H1 (cell line): ENCODE measurements around the gene TCEA3. TPM values are rescaled to one million over a fixed set of nuclear protein-coding genes. Genes with fewer than 3 reads are reported as not detected.

Source experiments
- CTCF ChIA-PET: fragments of 300-600 bp; sonication (Branson Sonifier 250); formaldehyde crosslinking; loops from one replicate; lab custom pipeline; 2021; ENCODE audit not compliant: partially characterized antibody; lab: Charles Lee
- POLR2A ChIA-PET: fragments of 300-600 bp; sonication (Branson Sonifier 250); formaldehyde crosslinking; loops from one replicate; lab custom pipeline; 2021; ENCODE audit warnings: inconsistent platforms; ENCODE audit not compliant: partially characterized antibody; lab: Charles Lee
- DNase-seq, 2 experiments: peaks; one replicate each; pipeline versions ENCODE4 v3.0.0 to v3.0.0-alpha.2; 2010 to 2022; ENCODE audit warnings: low spot score in 2 of 2, low read depth in 1 of 2, mixed read lengths in 1 of 2
- FAIRE-seq: peaks from 2 replicates; lab custom pipeline; 2011; peaks lifted over from hg19 to GRCh38; lab: Jason Lieb, UNC
- H2AFZ ChIP-seq: 2 replicates; pipeline ENCODE4 v1.8.1; 2012; ENCODE audit warnings: low read length, inconsistent platforms
- H2AK5ac ChIP-seq: 2 replicates; pipeline ENCODE4 v1.6.1; 2013; ENCODE audit warnings: low read depth, low read length
- H2BK120ac ChIP-seq: replicated peaks from 2 replicates; pipeline ENCODE3; 2013; ENCODE audit warnings: low read depth, low read length, inconsistent platforms
- H2BK12ac ChIP-seq: 2 replicates; pipeline ENCODE4 v1.6.1; 2013; ENCODE audit warnings: low read depth, low read length
- H2BK15ac ChIP-seq: 2 replicates; pipeline ENCODE4 v1.6.1; 2013; ENCODE audit warnings: low read length
- H2BK20ac ChIP-seq: 2 replicates; pipeline ENCODE4 v1.6.1; 2013; ENCODE audit warnings: low read length
- H2BK5ac ChIP-seq: 2 replicates; pipeline ENCODE4 v1.6.1; 2013; ENCODE audit warnings: low read depth, low read length
- H3K14ac ChIP-seq: 2 replicates; pipeline ENCODE4 v1.6.1; 2013; ENCODE audit warnings: inconsistent platforms; ENCODE audit not compliant: insufficient read length
- H3K18ac ChIP-seq: 2 replicates; pipeline ENCODE4 v1.6.1; 2013; ENCODE audit warnings: low read length; ENCODE audit errors: extremely low read depth
- H3K23ac ChIP-seq: 2 replicates; pipeline ENCODE4 v1.6.1; 2013; ENCODE audit warnings: inconsistent platforms; ENCODE audit not compliant: insufficient read length
- H3K23me2 ChIP-seq: 2 replicates; pipeline ENCODE4 v1.6.1; 2013; ENCODE audit warnings: low read depth, low read length
- H3K27ac ChIP-seq: 2 replicates; pipeline ENCODE4 v1.6.1; 2011; ENCODE audit warnings: low read depth, low read length, inconsistent platforms
- H3K27me3 ChIP-seq, 4 experiments: replicated peaks in 1 of 4; 1 replicate in 1 of 4; 2 replicates in 3 of 4; pipeline versions ENCODE4 v1.6.1 to v1.8.1; 2011 to 2013; ENCODE audit warnings: low read length in 3 of 4, mild to moderate bottlenecking in 3 of 4, inconsistent platforms in 2 of 4, mixed read lengths in 2 of 4, moderate library complexity in 1 of 4; ENCODE audit not compliant: control insufficient read depth in 3 of 4, insufficient read depth in 3 of 4; ENCODE audit errors: extremely low read depth in 1 of 4
- H3K36me3 ChIP-seq, 4 experiments: 2 replicates each; pipeline versions ENCODE4 v1.6.1 to v1.8.1; 2011 to 2013; ENCODE audit warnings: mild to moderate bottlenecking in 4 of 4, low read length in 3 of 4, moderate library complexity in 2 of 4, control low read depth in 1 of 4, inconsistent platforms in 1 of 4; ENCODE audit not compliant: insufficient read depth in 4 of 4, control insufficient read depth in 2 of 4
- H3K4ac ChIP-seq: replicated peaks from 2 replicates; pipeline ENCODE3; 2013; ENCODE audit warnings: low read length, low read depth, mixed read lengths, inconsistent platforms; ENCODE audit not compliant: insufficient read length
- H3K4me1 ChIP-seq, 4 experiments: replicated peaks in 1 of 4; 1 replicate in 1 of 4; 2 replicates in 3 of 4; pipeline versions ENCODE4 v1.6.1 to v1.8.1; 2011 to 2013; ENCODE audit warnings: low read length in 3 of 4, inconsistent platforms in 2 of 4, mixed read lengths in 1 of 4; ENCODE audit not compliant: insufficient read depth in 4 of 4, control insufficient read depth in 3 of 4
- H3K4me2 ChIP-seq, 2 experiments: 2 replicates each; pipeline versions ENCODE4 v1.6.1 to v1.8.1; 2011 to 2013; ENCODE audit warnings: low read depth in 2 of 2, low read length in 2 of 2, control low read depth in 1 of 2, inconsistent platforms in 1 of 2, mild to moderate bottlenecking in 1 of 2; ENCODE audit not compliant: insufficient read depth in 1 of 2
- H3K4me3 ChIP-seq, 4 experiments: fragments of 200-600, 300-600 bp in 1 of 4; sonication (generic), shearing (Covaris generic), sonication (Bioruptor Twin) in 1 of 4; 2 replicates each; pipeline versions ENCODE4 v1.5.1 to v1.8.1; 2011 to 2016; ENCODE audit warnings: low read length in 4 of 4, low read depth in 3 of 4, control low read depth in 2 of 4, inconsistent platforms in 2 of 4, mild to moderate bottlenecking in 2 of 4, mixed read lengths in 1 of 4, moderate library complexity in 1 of 4; ENCODE audit not compliant: insufficient read depth in 2 of 4; ENCODE audit errors: extremely low read depth in 1 of 4
- H3K56ac ChIP-seq: replicated peaks from 2 replicates; pipeline ENCODE3; 2013; ENCODE audit warnings: low read depth, mild to moderate bottlenecking, mixed read lengths, low read length, inconsistent platforms; ENCODE audit not compliant: insufficient read length
- H3K79me1 ChIP-seq: 2 replicates; pipeline ENCODE4 v1.6.1; 2013; ENCODE audit warnings: low read depth, low read length, control low read depth
- H3K79me2 ChIP-seq, 2 experiments: 2 replicates each; pipeline versions ENCODE4 v1.6.1 to v1.8.1; 2012 to 2013; ENCODE audit warnings: low read length in 2 of 2, mild to moderate bottlenecking in 2 of 2, inconsistent platforms in 1 of 2; ENCODE audit not compliant: insufficient read depth in 2 of 2, control insufficient read depth in 1 of 2
- H3K9ac ChIP-seq, 4 experiments: replicated peaks in 1 of 4; 1 replicate in 1 of 4; 2 replicates in 3 of 4; pipeline versions ENCODE4 v1.6.1 to v1.8.1; 2011 to 2013; ENCODE audit warnings: low read depth in 3 of 4, low read length in 3 of 4, control low read depth in 2 of 4, mild to moderate bottlenecking in 2 of 4, moderate library complexity in 2 of 4, inconsistent platforms in 1 of 4; ENCODE audit errors: extremely low read depth in 1 of 4
- H3K9me3 ChIP-seq, 2 experiments: 2 replicates each; pipeline versions ENCODE4 v1.6.1 to v1.8.1; 2012 to 2013; ENCODE audit warnings: mild to moderate bottlenecking in 2 of 2, moderate library complexity in 2 of 2, control low read depth in 1 of 2, inconsistent platforms in 1 of 2, low read depth in 1 of 2, low read length in 1 of 2, mixed read lengths in 1 of 2; ENCODE audit not compliant: insufficient read depth in 2 of 2
- H4K20me1 ChIP-seq, 2 experiments: replicated peaks in 1 of 2; 2 replicates each; pipeline versions ENCODE3 to v1.8.1; 2011 to 2013; ENCODE audit warnings: inconsistent platforms in 2 of 2, low read length in 2 of 2, mild to moderate bottlenecking in 1 of 2; ENCODE audit not compliant: insufficient read depth in 2 of 2, control insufficient read depth in 1 of 2
- H4K5ac ChIP-seq: 2 replicates; pipeline ENCODE4 v1.6.1; 2013; ENCODE audit warnings: low read length, low read depth, mixed read lengths, inconsistent platforms; ENCODE audit not compliant: insufficient read length
- H4K8ac ChIP-seq: 2 replicates; pipeline ENCODE4 v1.8.0; 2013; ENCODE audit warnings: mild to moderate bottlenecking, moderate library complexity, low read length, inconsistent platforms; ENCODE audit not compliant: insufficient read depth; ENCODE audit errors: extremely low read depth
- H4K91ac ChIP-seq: replicated peaks from 2 replicates; pipeline ENCODE3; 2013; ENCODE audit warnings: low read length, mixed read lengths, inconsistent platforms; ENCODE audit not compliant: insufficient read length
- BCL11A ChIP-seq, 2 experiments: IDR thresholded peaks; one replicate each; pipeline ENCODE4 v1.6.1; 2011; ENCODE audit warnings: low read depth in 2 of 2, low read length in 2 of 2, mild to moderate bottlenecking in 2 of 2
- CHD1 ChIP-seq: IDR thresholded peaks from 2 replicates; pipeline ENCODE4 v1.6.1; 2012; ENCODE audit warnings: low read depth, low read length, improper control_type of control experiment
- CTCF ChIP-seq, 3 experiments: IDR thresholded peaks; 1 replicate in 2 of 3; 2 replicates in 1 of 3; pipeline versions ENCODE4 v1.5.1 to v1.6.1; 2011; ENCODE audit warnings: low read length in 3 of 3, mild to moderate bottlenecking in 3 of 3, inconsistent platforms in 2 of 3, low read depth in 1 of 3, moderate library complexity in 1 of 3; ENCODE audit not compliant: insufficient read depth in 1 of 3; ENCODE audit errors: control extremely low read depth in 1 of 3
- GABPA ChIP-seq: IDR thresholded peaks from 2 replicates; pipeline ENCODE4 v1.6.1; 2011; ENCODE audit warnings: mild to moderate bottlenecking, low read length, moderate library complexity, borderline replicate concordance; ENCODE audit not compliant: insufficient read depth
- NRF1 ChIP-seq: IDR thresholded peaks from 2 replicates; pipeline ENCODE4 v1.6.1; 2011; ENCODE audit warnings: mild to moderate bottlenecking, low read depth, low read length, improper control_type of control experiment
- PHF8 ChIP-seq: fragments of 200-600 bp; sonication (generic); conservative IDR thresholded peaks from 2 replicates; pipeline ENCODE4 v1.7.1; 2012; ENCODE audit warnings: low read depth, mild to moderate bottlenecking, inconsistent platforms, low read length, moderate library complexity
- RNF2 ChIP-seq: fragments of 200-900, 300-1000 bp; sonication (generic); IDR thresholded peaks from 2 replicates; pipeline ENCODE4 v1.7.1; 2016; ENCODE audit warnings: borderline replicate concordance, low read depth, mild to moderate bottlenecking, antibody characterized with exemption, low read length; ENCODE audit not compliant: poor library complexity, severe bottlenecking; ENCODE audit errors: missing control alignments
- TEAD4 ChIP-seq: IDR thresholded peaks from 2 replicates; pipeline ENCODE4 v1.6.1; 2012; ENCODE audit warnings: low read depth, low read length, inconsistent platforms, mixed read lengths
- WGBS, 2 experiments: shearing (Covaris generic) in 1 of 2; methylation state at CpG; one replicate each; pipeline versions ENCODE4 v1.1.6 to v1.1.7; 2013 to 2015; ENCODE audit warnings: low lambda C conversion rate in 2 of 2, mixed read lengths in 2 of 2, inconsistent platforms in 1 of 2, low coverage in 1 of 2, missing lambda C conversion rate in 1 of 2; ENCODE audit not compliant: insufficient replicate concordance in 2 of 2, insufficient coverage in 1 of 2, insufficient read length in 1 of 2; ENCODE audit errors: extremely low coverage in 1 of 2, missing lambda C conversion rate in 1 of 2; 5-methylcytosine and 5-hydroxymethylcytosine counted together
- polyA plus RNA-seq, 7 experiments: library from polyadenylated mRNA; depleted of rRNA in 3 of 7; stranded (reverse) in 5 of 7; unstranded in 2 of 7; fragments of >200 nt in 5 of 7; fragments of 200-250 nt in 2 of 7; gene quantifications; 1 replicate in 5 of 7; 2 replicates in 1 of 7; 4 replicates in 1 of 7; pipeline versions ENCODE4 v1.2.1 to v1.2.3, GENCODE V29; 2011 to 2013; ENCODE audit warnings: missing spikeins in 2 of 7, mixed read lengths in 2 of 7
- total RNA-seq: library from RNA; stranded (reverse); fragmentation: NEBNext Ultra II Directional; extraction: Animal tissue kit (Norgen Biotek cat#: 25700); gene quantifications from 2 replicates; pipeline ENCODE4 v1.2.1, GENCODE V29; 2021
- TF ChIP-seq, protein P1 (sequence below): IDR thresholded peaks from 2 replicates; pipeline ENCODE4 v1.6.1; 2011; ENCODE audit warnings: low read length, improper control_type of control experiment

Gene TCEA3
- total and polyA plus RNA-seq, 2 of the 8 experiments (the other 6 are each of a cell fraction or from before 2014, with no cell fraction given), result 0.08 TPM; not detected in 1

GRCh38 chr1:23385119-23385621, 39.4 kb downstream of the TCEA3 start:
- Histone ChIP-seq H3K79me2 (no peaks in the 10 kb centered on the region), H2BK15ac (no peak overlapping the region), H3K27me3 (peaks cover 16 to 79% (median 58%) of the 10 kb centered on the region in 4 experiments), H3K18ac (no peak overlapping the region), H3K4ac (no peak overlapping the region), H3K9ac (no peak overlapping the region), H3K4me2 (no peak overlapping the region), H3K27ac (no peak overlapping the region), H3K4me1 (no peaks in the 10 kb centered on the region), H3K56ac (no peak overlapping the region), H2BK5ac (no peak overlapping the region), H4K20me1 (peaks cover 2 to 8% of the 10 kb centered on the region in 2 experiments), H3K36me3 (no peaks in the 10 kb centered on the region), H3K9me3 (no peaks in the 10 kb centered on the region), H2BK20ac (no peak overlapping the region), H2AK5ac (no peak overlapping the region), H2BK120ac (no peak overlapping the region), H2AFZ (no peak overlapping the region), H4K5ac (no peak overlapping the region), H3K14ac (no peak overlapping the region), H3K23ac (no peak overlapping the region), H3K79me1 (no peaks in the 10 kb centered on the region), H4K8ac (no peak overlapping the region), H3K23me2 (no peaks in the 10 kb centered on the region), H3K4me3 (no peak overlapping the region), H4K91ac (no peak overlapping the region), H2BK12ac (no peak overlapping the region)
- WGBS, 2 experiments, result 81% methylated on average over 14 of the region's 14 CpGs; no CpG with 5 or more reads in 1 of the 2 experiments
- CTCF ChIA-PET, result interaction anchor here (0.8 to 7.5 kb wide), 4 partner anchors 9 to 18 kb away, joined by 3 to 44 read pairs (median 4); no protein-coding TSS in a partner anchor
- DNase-seq (no peak), FAIRE-seq (no peak)
- POLR2A ChIA-PET, result no interaction called here
- TF ChIP-seq BCL11A (IDR thresholded peaks at IDR 0.05; ENCODE audit: low read depth in 2 of 2, low read length in 2 of 2) (no peak), RNF2 (no peak), CTCF (IDR thresholded peaks at IDR 0.05; ENCODE audit: control extremely low read depth in 1 of 3, insufficient read depth in 1 of 3, low read depth in 1 of 3, low read length in 3 of 3) (no peak), PHF8 (no peak), TEAD4 (no peak), GABPA (no peak), CHD1 (no peak), NRF1 (no peak)
- TF ChIP-seq, protein P1, sequence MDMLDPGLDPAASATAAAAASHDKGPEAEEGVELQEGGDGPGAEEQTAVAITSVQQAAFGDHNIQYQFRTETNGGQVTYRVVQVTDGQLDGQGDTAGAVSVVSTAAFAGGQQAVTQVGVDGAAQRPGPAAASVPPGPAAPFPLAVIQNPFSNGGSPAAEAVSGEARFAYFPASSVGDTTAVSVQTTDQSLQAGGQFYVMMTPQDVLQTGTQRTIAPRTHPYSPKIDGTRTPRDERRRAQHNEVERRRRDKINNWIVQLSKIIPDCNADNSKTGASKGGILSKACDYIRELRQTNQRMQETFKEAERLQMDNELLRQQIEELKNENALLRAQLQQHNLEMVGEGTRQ, result no peak
